ENCODE results near the gene ENG.
"Not testable (repeated sequence)": the region's sequence is repeated elsewhere in the genome, so short reads cannot be mapped to it uniquely, and the experiment has no call there.

Gene ENG

DNA sequence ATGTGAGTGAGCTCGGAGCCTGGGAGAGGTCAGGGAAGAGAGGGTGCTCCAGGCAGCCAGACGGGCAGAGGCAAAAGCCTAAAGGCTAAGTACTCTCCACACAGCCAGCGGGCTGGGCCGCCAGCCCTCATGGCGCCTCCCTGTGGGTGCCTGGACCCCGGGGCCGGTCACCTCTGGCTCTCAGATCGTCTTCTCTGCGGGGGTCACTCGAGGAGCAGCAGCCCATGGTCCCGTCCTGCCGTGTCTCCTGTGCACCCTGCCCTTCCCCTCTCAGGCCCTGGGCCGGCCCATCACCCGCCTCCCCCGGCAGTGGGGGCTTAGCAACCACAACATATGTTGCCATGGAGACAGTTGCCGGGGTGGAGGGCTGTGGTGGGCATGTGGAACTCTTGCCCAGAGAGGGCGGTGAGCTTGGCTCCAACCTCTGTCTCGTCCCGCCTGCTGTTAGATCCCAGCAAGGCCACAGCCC, 18.8 kb upstream of the ENG start:
- Histone ChIP-seq H3K4me1 (ENCODE audit: insufficient read depth, poor library complexity, severe bottlenecking) (peaks cover 11% of the 10 kb centered on the region), H3K4me3 (ENCODE audit: severe bottlenecking) (no peak overlapping the region), H3K9me3 (ENCODE audit: severe bottlenecking) (no peaks in the 10 kb centered on the region), H3K27ac (ENCODE audit: poor library complexity, severe bottlenecking) (no peak overlapping the region), H3K36me3 (ENCODE audit: low read depth) (peaks cover 4% of the 10 kb centered on the region; the same call in 1 of the 2 replicates), H3K27me3 (ENCODE audit: insufficient read depth, poor library complexity, severe bottlenecking) (no peaks in the 10 kb centered on the region)
- no peak for TF ChIP-seq CTCF (IDR thresholded peaks at IDR 0.05; ENCODE audit: poor library complexity, severe bottlenecking)
- no peak for DNase-seq (ENCODE audit: low spot score)
- ATAC-seq (ENCODE audit: low read depth), result no peak

DNA sequence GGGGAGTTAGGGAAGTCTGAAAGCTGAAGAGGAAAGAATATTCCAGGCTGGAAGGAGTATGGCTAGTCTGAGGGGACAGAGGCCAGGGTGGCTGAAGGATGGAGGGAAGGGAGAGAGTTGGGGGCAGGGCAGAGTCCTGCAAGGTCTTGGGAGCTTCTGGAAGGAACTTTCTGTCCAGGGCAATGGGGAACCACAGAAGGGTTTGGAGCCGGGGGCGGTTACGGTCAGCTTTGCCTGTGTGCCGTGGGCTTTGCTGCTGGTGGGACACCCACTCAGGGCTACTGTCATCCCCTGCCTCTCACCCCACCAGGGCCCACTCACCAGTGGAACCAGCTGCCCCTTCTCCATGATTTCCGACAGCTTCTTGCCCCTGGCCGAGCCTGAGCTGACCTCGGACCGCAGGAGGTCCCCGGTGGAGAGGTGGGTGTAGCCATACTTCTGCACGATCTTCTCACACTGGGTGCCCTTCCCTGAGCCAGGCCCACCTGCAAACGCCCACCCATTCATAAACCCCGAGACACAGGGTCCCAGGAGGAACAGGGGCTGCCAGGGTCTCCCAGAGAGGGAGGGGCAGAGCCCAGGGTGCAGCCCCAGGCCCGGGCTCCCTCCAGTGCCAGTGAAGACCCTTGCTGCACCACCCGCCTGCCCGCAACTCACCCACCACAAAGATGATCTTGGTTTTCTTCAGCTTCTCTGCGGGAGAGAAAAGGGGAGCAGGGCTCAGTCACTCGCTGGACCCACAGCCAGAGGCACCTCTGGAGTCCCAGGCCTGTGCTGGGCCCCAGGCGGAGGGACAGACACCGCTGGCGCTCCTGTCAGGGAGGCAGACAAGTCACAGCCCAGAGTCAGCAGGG, 18.1 kb upstream of the ENG start:
- Histone ChIP-seq H3K4me1 (ENCODE audit: insufficient read depth, poor library complexity, severe bottlenecking) (peaks cover 11% of the 10 kb centered on the region), H3K27me3 (ENCODE audit: insufficient read depth, poor library complexity, severe bottlenecking) (no peaks in the 10 kb centered on the region), H3K36me3 (ENCODE audit: low read depth) (peaks cover 4% of the 10 kb centered on the region; the same call in 1 of the 2 replicates), H3K9me3 (ENCODE audit: severe bottlenecking) (no peaks in the 10 kb centered on the region), H3K4me3 (ENCODE audit: severe bottlenecking) (no peak overlapping the region), H3K27ac (ENCODE audit: poor library complexity, severe bottlenecking) (no peak overlapping the region)
- no peak for TF ChIP-seq CTCF (IDR thresholded peaks at IDR 0.05; ENCODE audit: poor library complexity, severe bottlenecking)
- DNase-seq (ENCODE audit: low spot score), result no peak
- ATAC-seq (ENCODE audit: low read depth), result no peak

GRCh38 chr9:127871531-127871930, 17.1 kb upstream of the ENG start:
- no peaks in the 10 kb centered on the region for H3K9me3 ChIP-seq (ENCODE audit: severe bottlenecking)
- no peaks in the 10 kb centered on the region for H3K27me3 ChIP-seq (ENCODE audit: insufficient read depth, poor library complexity, severe bottlenecking)
- DNase-seq (ENCODE audit: low spot score) (no peak), ATAC-seq (ENCODE audit: low read depth) (no peak)
- peaks cover 4% of the 10 kb centered on the region; the same call in 1 of the 2 replicates for H3K36me3 ChIP-seq (ENCODE audit: low read depth)
- H3K4me1 ChIP-seq (ENCODE audit: insufficient read depth, poor library complexity, severe bottlenecking), result peaks cover 11% of the 10 kb centered on the region
- H3K4me3 ChIP-seq (ENCODE audit: severe bottlenecking), result no peak overlapping the region
- H3K27ac ChIP-seq (ENCODE audit: poor library complexity, severe bottlenecking), result no peak overlapping the region
- no peak for TF ChIP-seq CTCF (IDR thresholded peaks at IDR 0.05; ENCODE audit: poor library complexity, severe bottlenecking)

DNA sequence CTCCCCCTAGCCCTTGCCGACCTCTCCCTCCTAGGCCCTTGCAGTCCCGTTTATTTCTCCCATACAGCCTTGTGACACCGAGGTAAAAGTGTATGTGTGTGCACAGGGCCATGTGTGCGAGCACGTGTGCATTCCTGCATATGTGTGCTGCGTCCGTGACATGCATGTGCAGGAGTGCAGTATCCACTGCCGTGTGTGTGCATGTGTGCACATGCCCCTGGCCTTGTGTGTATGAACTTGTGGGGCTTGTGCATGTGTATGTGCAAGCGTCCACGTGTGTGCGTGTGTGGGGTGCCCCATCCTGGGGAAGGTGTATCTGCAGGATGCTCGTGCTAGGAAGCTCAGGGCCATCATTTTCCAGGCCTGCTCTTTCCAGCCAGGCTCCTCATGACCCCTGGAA, 16.4 kb upstream of the ENG start:
- TF ChIP-seq CTCF (IDR thresholded peaks at IDR 0.05; ENCODE audit: poor library complexity, severe bottlenecking), result no peak
- Histone ChIP-seq H3K36me3 (ENCODE audit: low read depth) (peaks cover 4% of the 10 kb centered on the region; the same call in 1 of the 2 replicates), H3K4me1 (ENCODE audit: insufficient read depth, poor library complexity, severe bottlenecking) (peaks cover 11% of the 10 kb centered on the region)

DNA sequence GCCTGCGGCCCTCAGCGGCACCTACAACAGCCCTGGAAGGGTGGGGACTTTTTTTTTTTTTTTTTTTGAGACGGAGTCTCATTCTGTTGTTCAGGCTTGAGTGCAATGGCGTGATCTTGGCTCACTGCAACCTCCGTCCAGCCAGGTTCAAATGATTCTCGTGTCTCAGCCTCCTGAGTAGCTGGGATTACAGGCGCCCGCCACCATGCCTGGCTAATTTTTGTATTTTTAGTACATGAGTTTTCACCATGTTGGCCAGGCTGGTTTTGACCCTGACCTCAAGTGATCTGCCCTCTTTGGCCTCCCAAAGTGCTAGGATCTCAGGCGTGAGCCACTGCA, 15.7 kb upstream of the ENG start:
- H3K27ac ChIP-seq (ENCODE audit: poor library complexity, severe bottlenecking); H3K9me3 ChIP-seq (ENCODE audit: severe bottlenecking); H3K27me3 ChIP-seq (ENCODE audit: insufficient read depth, poor library complexity, severe bottlenecking); DNase-seq (ENCODE audit: low spot score); H3K4me3 ChIP-seq (ENCODE audit: severe bottlenecking); H3K36me3 ChIP-seq (ENCODE audit: low read depth); ATAC-seq (ENCODE audit: low read depth): not testable (repeated sequence)
- peaks cover 11% of the 10 kb centered on the region for H3K4me1 ChIP-seq (ENCODE audit: insufficient read depth, poor library complexity, severe bottlenecking)
- peak; percentile 58 for TF ChIP-seq CTCF (IDR thresholded peaks at IDR 0.05; ENCODE audit: poor library complexity, severe bottlenecking)

More for the DNA sequence above, 16.4 kb upstream of the ENG start:
- ATAC-seq (ENCODE audit: low read depth), result no peak
- Histone ChIP-seq H3K27ac (ENCODE audit: poor library complexity, severe bottlenecking) (no peak overlapping the region), H3K4me3 (ENCODE audit: severe bottlenecking) (no peak overlapping the region), H3K9me3 (ENCODE audit: severe bottlenecking) (no peaks in the 10 kb centered on the region), H3K27me3 (ENCODE audit: insufficient read depth, poor library complexity, severe bottlenecking) (no peaks in the 10 kb centered on the region)
- DNase-seq (ENCODE audit: low spot score), result no peak
